ENCODE results near the gene CLNK. TPM values are rescaled to one million over a fixed set of nuclear protein-coding genes. Genes with fewer than 3 reads are reported as not detected.

Gene CLNK
- polyA plus RNA-seq, 2 of the 4 experiments (the other 2 are of a cell fraction): not detected

GRCh38 chr4:10504570-10505179 is 179.9 kb downstream of the CLNK start:
- Histone ChIP-seq H3K4me1 (no peaks in the 10 kb centered on the region), H3K4me2 (no peak overlapping the region), H3K4me3 (no peak overlapping the region), H3K9me3 (no peaks in the 10 kb centered on the region), H3K27ac (no peak overlapping the region)
- WGBS (ENCODE audit: missing lambda C conversion rate): 8% methylated on average over 5 of the region's 5 CpGs
- ChIA-PET POLR2A (no interaction called here), CTCF (no interaction called here)
- no peak for ATAC-seq
- DNase-seq (ENCODE audit: low read depth in 1 of 2, low spot score in 1 of 2): no peak
- no peak for TF ChIP-seq HEYL (CRISPR knock-in tag; IDR thresholded peaks at IDR 0.05)
- TF ChIP-seq FOSL2 (IDR thresholded peaks at IDR 0.05): no peak
- no peak for TF ChIP-seq FOSL2 (CRISPR knock-in tag; IDR thresholded peaks at IDR 0.05)
- no peak for TF ChIP-seq ZC3H11A (IDR thresholded peaks at IDR 0.05)
- no peak for TF ChIP-seq CBX8 (IDR thresholded peaks at IDR 0.05)
- no peak for TF ChIP-seq MAFK (IDR thresholded peaks at IDR 0.05; ENCODE audit: partially characterized antibody)
- TF ChIP-seq POLR2AphosphoS2 (conservative IDR thresholded peaks at IDR 0.05; ENCODE audit: low read length): no peak
- no peak for TF ChIP-seq RNF2 (IDR thresholded peaks at IDR 0.05; ENCODE audit: borderline replicate concordance, low read depth)
- TF ChIP-seq KDM5A (IDR thresholded peaks at IDR 0.05): no peak
- no peak for TF ChIP-seq TP53 (CRISPR knock-in tag; IDR thresholded peaks at IDR 0.05)
- no peak for TF ChIP-seq ELK1 (IDR thresholded peaks at IDR 0.05; ENCODE audit: low read depth, low read length)
- TF ChIP-seq MAZ (IDR thresholded peaks at IDR 0.05; ENCODE audit: borderline replicate concordance, low read depth, low read length): no peak
- no peak for FAIRE-seq

- Histone ChIP-seq H3K9me3 (no peaks in the 10 kb centered on the region), H3K4me1 (no peaks in the 10 kb centered on the region), H3K27ac (no peak overlapping the region), H3K4me3 (no peak overlapping the region), H3K4me2 (no peak overlapping the region)
- no peak for TF ChIP-seq NR3C1 (IDR thresholded peaks at IDR 0.05)
- TF ChIP-seq CTCF (IDR thresholded peaks at IDR 0.05): no peak
- no peak for TF ChIP-seq REST (IDR thresholded peaks at IDR 0.05)
- no peak for TF ChIP-seq RCOR1 (IDR thresholded peaks at IDR 0.05; ENCODE audit: low read depth, low read length)
- TF ChIP-seq MAFK (IDR thresholded peaks at IDR 0.05; ENCODE audit: partially characterized antibody): no peak
- TF ChIP-seq HOXA7 (CRISPR knock-in tag; IDR thresholded peaks at IDR 0.05): no peak
- no peak for TF ChIP-seq SREBF2 (IDR thresholded peaks at IDR 0.05)
- no peak for TF ChIP-seq HOXB13 (CRISPR knock-in tag; IDR thresholded peaks at IDR 0.05; ENCODE audit: low read depth)
- TF ChIP-seq SMC3 (IDR thresholded peaks at IDR 0.05): no peak
- TF ChIP-seq HDAC2 (IDR thresholded peaks at IDR 0.05): no peak
- no peak for TF ChIP-seq EP300 (IDR thresholded peaks at IDR 0.05)
- no peak for TF ChIP-seq MAX (IDR thresholded peaks at IDR 0.05)
- no peak for TF ChIP-seq CHD4 (IDR thresholded peaks at IDR 0.05; ENCODE audit: borderline replicate concordance)
- no peak for TF ChIP-seq TP53 (CRISPR knock-in tag; IDR thresholded peaks at IDR 0.05)
- TF ChIP-seq TFCP2L1 (CRISPR knock-in tag; IDR thresholded peaks at IDR 0.05): no peak
- TF ChIP-seq ELK1 (IDR thresholded peaks at IDR 0.05; ENCODE audit: low read depth, low read length): no peak
- ATAC-seq: no peak
- no peak for FAIRE-seq
- 47% methylated on average over 5 of the region's 5 CpGs for WGBS (ENCODE audit: missing lambda C conversion rate)
- POLR2A ChIA-PET: no interaction called here
- no peak for DNase-seq (ENCODE audit: low read depth in 1 of 2, low spot score in 1 of 2)
- CTCF ChIA-PET: no interaction called here
Measured at GRCh38 chr4:10502717-10503116, 181.9 kb downstream of the CLNK start.
